GM19238 (cell line): ENCODE data around the gene C10orf62.

Experiments used
- DNase-seq: peaks from one replicate; pipeline ENCODE4 v3.0.0; 2011; ENCODE audit warnings: low spot score; ENCODE audit not compliant: insufficient read length

C10orf62 gene

DNA sequence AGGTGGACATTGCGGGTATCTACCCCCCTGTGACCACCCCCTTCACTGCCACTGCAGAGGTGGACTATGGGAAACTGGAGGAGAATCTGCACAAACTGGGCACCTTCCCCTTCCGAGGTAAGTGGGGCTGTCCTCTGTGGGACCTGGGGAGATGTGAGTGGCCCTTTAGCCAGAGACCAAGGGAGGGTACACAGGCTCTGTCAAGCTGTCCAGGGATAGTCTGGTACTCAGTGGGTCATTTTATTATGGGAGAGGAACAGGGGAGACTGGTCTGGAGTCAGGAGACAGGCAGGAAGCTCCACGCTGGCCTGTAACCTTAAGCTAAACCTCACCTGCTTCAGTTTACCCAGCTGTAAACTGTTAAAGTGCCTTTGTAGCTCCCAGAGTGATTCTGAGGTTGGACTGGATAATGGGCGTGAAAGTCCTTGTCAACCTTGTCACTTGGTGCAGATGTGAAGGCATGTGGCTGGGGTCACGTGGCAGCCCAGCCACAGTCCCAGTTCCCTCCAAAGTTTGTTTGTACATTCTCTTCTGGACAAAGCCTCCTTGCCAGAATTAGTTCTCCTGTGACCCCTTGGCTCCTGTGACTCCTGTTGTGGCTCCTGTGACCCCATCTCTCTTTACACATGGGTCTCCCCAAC is 4.6 kb upstream of the C10orf62 start:
- DNase-seq = no peak

DNA sequence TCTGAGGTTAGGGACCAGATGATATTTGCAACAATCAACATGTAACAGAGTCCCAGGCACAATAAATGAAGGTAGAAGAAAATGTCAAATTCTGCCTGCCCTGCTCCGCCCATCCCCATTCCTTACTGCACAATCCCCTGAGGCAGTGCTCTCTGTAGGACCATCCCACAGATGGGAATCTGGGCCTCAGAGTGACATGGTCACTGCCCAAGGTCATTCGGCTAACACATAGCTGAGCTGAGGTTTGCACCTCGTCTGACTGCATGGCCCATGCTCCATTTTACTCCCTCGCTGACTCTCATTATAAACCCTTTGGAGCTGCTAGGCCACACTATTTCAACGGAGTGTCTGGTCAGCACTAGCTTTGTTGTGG is 4.1 kb upstream of the C10orf62 start:
- no peak for DNase-seq

DNA sequence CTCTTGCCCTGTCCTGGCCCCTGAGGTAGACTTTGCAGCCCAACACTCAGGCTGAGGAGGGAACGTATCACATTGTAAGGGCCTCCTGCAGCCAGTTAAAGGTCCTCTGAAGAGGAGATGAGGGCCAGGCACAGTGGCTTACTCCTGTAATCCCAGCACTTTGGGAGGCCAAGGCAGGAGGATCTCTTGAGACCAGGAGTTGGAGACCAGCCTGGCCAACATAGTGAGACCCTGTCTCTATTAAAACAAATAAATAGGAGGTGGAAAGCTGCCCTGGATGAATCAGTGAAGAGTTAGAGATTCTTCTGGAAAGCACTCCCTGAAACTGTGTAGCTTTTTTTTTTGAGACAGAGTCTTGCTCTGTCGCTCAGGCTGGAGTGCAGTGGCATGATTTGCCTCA is 2.3 kb upstream of the C10orf62 start:
- no peak for DNase-seq

DNA sequence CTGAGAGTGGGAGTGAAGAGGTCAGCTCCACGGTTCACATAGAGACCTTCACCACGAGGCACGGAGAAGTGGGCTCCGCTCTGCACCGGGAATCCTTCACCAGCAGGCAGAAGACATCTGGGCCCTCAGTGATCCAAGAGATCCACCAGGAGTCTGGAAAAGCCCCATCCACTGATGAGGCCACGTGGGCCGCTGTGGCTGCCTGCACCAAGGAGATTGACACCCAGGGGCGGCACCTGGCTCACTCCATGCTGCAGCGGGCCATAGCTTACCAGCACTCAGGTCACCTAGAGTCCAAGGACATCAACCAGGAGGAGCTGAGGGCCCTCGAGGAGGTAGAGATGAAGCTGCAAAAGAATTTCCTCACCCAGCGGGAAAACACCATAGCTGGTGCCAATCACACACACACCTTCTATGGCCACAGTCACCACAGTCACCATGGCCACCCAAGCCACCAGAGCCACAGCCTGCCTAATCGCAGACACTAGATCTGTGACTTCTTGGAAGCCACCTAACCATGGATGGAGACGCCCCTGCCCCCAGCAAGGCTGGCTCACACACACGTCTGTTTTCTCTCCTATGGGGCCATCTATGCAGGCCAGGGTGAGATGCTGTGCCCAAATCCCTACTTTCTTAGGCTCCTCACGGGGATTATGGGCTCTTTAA is 694 bp downstream of the C10orf62 start:
- DNase-seq = no peak

DNA sequence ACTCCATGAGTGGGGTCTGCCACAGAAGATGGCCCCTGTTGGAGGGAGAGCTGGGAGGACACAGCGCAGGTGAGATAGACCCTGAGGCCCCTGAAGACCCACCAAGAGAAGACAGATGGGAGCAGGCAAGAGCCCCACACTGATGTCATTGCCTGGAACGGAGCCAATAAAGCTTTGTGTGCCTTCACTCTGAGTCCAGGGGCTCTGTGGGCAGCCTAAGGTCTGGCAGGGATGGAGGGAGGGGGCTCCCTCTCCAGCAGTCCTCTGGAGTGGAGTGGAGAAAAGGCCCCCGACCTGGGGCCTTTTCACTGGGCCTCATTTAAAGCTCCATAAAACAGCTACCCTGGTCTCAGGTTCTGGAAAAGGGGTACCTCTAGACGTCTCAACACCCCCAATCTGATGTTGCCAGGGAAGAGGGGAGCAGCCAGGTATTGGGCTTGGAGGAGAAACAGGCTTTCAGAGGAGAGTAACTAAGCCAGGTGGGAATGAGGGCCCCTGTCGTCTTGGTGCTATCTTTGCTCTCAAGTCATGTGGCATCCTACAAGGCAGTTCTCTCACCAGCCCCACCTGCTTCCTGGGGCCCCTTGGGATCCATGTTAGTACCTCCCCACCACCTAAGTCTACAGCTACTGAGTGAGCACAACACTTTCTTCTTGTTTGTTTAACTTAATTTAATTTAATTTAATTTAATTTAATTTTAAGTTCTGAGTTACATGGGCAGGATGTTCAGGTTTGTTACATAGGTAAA is 1.4 kb downstream of the C10orf62 start:
- DNase-seq = no peak

DNA sequence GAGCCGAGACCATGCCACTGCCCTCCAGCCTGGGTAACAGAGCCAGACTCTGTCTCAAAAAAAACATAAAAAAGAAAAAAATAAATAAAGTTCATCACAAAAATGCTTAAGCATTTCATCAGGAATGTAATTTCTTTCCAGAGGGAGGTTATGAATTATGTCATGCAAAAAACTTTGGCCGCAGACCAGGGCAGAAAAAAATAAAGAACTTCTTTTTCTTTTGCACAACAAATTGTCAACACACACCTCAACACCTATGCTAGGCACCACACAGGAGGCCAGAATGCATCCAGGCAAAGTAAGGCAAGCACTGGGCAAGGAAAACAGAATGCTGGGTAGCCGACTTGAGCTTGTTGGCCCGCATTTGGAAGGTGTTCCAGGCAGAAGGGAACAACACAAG is 3.9 kb downstream of the C10orf62 start:
- no peak for DNase-seq

DNA sequence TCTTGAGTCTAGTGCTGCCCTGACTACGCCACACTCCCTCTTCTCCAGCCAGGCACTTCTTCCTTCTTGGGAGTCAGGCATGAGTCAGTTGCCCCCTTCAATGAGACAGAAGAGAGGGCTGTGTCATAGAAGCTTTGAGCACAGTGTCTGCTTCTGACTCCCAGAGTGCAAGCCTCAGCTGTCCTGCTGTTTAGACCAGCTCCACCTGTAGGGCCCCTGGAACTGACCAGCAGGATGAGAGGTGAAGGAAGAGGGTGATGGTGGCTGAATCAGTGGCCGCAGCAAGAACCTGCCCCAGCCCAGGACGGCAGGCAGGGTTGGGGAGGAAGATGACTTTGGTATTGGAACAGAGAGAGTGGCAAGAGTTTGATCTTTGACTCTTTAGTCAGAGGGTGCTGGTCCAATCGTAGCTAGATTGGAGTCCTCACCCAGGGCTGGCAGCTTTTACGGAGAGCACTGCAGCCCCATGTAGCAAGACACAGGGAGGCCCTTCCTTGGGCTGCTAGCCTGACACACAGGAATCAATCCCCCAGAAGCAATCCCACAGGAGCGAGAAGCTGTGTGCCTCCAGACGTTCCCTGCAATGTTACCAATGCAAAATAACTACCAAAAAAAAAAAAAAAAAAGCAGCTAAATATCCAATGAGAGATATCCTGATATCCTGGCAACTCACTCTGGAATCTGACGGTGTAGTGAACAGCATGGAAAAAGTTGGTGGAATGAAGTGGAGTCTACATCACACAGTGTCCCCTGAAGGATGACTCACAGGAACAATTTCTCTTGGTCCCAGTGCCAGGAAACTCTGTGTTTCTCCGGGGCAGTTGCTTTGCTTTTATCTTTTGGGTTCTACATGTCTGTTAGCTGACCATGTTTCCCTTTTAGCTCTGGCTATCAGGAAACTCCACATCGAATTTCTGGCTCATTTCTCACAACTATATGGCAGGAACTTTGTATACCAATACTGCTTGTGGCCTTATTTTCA is 6.9 kb downstream of the C10orf62 start:
- no peak for DNase-seq

DNA sequence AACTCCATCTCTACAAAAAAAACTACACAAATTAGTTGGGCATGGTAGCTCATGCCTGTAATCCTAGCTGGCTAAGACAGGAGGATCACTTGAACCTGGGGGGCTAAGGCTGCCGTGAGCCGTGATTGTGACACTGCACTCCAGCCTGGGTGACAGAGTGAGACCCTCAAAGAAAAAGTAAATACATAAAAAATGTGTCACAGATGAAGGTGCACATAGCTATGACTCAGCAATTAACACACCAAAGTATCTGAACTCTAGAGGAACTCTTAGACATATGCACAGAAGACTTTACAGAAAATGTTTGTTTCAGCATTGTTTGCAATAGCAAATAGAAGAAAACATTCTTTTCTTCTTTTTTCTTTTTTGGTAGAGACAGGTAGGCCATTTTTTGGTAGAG is 8.3 kb downstream of the C10orf62 start:
- no peak for DNase-seq

DNA sequence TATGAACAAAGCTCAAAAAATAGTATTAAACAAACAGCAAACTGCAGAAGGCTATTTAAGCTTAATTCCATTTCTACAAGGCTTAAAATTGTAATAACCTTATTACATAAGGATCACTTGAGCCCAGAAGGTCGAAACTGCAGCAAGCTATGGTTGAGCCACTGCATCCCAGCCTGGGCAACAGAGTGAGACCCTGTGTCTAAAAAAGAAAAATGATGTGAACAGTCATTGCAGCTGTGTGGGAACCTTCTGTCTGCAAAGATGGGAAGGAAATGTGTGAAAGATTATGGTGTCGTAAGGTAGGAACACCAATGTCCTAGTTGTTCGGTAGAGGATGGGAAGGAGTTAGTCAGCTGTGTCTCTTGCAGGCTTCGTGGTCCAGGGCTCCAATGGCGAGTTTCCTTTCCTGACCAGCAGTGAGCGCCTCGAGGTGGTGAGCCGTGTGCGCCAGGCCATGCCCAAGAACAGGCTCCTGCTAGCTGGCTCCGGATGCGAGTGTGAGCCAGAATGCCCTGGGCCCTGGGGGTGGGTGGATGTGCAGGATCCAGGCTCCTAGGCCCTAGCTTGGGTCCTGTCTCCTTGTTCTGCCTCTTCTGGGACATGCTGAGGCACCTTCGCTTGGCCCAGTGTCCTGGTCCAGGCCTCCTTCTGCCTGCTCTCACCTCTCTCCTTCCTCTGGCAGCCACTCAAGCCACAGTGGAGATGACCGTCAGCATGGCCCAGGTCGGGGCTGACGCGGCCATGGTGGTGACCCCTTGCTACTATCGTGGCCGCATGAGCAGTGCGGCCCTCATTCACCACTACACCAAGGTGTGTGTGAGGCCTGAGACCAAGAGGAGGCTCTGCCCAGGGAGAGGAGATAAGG is 9.1 kb downstream of the C10orf62 start:
- no peak for DNase-seq

DNA sequence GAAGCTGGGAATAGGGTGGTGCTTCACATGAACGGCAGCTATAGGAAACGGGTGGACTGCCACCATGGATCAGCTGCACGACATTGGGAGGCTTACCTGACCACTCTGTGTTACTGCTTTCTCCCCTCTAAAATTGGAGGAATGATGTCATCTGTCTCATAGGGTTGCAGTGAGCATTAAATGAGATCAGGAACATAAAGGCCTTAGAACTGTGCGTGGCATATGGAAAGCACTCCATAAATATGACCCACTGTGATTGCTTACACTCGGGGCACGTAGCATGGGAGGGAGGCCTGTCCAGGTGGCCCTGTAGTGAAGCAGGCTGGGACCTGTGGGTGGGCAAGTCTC is 9.7 kb downstream of the C10orf62 start:
- no peak for DNase-seq

DNA sequence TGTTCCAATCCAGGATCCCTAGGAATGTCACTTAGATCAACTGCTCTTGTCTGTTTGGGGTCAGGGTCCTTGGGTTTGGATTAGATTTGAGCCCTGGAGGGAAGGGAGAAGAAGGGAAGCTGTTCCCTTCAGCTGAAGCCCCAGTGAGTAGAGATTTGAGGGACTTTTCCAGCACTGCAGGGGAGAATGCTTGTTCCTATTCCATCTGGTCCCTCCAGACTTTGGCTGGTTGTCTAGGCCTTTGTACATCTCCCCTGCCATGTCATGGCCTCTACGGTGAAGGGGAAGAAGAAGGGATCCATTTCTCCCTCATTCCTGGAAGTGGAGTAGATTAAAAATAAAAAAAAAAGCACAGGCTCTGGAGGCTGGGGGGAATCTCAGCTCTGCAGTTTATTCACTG is 11.1 kb downstream of the C10orf62 start:
- DNase-seq = no peak

DNA sequence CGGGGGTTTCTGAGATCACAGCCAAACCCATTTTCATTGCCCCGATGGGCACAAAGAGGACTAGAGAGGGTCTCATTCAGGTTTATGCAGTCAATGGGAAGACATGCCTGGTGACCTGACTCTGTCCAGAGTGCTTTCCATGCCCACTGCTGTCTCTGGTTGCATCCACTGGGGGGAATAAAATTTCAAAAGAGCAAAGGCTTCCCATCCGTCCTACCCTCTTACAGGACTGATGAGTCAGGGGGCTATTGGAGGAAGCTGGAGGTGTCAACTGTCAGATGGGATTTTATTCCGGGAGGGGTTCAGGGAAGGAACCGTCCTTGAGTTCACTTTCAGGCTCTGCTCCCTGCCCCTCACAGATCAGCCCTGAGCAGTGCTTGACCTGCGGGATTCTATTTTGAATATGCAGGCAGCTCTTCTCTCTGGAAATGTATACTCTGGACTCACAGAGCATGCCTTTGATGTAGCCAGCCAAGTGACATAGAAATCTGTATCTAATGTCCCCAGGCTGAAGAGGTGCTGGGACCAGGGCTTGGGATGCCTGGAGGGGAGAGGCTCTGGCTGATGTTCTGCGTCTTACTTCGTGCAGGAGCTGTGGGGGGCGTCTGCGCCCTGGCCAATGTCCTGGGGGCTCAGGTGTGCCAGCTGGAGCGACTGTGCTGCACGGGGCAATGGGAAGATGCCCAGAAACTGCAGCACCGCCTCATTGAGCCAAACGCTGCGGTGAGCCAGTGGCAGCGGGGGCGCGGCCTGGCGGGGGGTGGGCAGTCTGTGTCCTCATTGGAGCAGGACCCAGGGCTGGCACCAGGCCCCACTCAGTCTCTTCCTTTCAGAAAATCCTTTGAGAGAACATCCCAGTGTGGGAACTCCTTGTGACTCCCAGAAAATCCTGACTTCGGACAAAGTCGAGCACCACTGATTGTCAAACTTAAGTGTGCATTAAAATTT is 12.0 kb downstream of the C10orf62 start:
- no peak for DNase-seq

DNA sequence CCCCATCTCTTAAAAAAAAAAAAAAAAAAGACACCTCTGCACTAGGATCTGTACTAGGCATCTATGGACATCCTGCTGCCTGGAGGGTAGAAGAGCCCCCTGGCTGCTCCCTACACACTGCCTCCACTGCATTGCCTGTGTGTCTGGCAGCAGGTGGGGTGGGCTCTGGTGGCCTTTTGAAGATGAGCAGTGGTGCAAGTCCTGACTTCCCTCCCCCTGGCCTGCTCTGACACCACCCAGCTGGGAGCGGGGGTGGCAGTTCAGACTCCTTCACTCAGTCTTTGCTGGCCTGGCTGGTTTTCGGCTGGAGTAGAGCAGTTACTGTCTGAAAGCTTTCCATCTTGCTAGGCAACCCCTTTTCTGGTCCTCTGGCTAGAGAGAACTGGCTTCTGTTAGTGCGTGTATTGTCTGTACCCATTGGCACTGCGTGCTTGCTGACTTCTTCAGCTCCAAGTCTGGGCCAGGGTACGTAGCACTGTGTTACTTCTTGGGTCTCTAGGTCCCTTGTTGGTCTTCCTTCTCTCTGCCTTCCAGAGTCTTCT is 17.6 kb downstream of the C10orf62 start:
- no peak for DNase-seq

DNA sequence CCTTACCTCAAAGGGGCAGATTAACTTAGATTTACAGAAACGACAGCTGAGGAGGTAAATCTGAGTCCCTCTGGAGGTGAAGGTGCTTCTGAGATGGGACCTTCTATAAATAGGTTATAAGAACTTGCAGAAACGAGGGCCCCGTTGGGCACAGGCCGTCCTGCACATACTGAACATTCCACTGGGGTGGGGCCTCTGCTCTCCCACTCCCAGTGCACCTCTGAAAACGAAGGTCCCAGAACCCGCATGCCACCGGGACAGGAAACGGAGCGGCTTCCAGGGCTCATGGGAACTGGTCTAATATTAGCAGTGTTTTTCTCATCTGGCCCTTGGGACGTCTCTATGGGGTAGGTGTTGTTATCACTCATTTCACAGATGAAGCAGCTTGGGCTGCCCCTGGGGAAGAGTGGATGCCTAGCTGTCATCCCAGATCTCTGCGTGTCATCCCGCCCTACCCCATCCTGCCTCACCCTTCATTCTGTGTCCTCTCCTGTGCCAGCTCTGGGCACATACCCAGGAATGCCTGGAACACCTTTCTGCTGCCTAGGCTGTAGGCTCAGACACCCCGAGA is 19.6 kb downstream of the C10orf62 start:
- DNase-seq = no peak

DNA sequence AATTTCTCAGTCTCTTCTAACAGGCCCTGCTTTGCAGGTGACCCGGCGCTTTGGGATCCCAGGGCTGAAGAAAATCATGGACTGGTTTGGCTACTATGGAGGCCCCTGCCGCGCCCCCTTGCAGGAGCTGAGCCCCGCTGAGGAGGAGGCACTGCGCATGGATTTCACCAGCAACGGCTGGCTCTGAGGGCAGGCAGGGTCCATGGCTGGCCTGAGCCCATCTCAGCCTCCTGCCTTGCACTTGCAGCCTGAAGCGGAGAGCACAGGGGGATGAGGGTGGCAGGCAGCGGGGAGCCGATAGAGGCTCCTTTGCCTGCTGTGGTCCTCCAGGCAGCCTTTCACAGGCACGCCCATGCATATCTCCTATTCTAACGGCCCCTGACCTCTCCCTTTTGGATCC is 22.0 kb downstream of the C10orf62 start:
- no peak for DNase-seq

DNA sequence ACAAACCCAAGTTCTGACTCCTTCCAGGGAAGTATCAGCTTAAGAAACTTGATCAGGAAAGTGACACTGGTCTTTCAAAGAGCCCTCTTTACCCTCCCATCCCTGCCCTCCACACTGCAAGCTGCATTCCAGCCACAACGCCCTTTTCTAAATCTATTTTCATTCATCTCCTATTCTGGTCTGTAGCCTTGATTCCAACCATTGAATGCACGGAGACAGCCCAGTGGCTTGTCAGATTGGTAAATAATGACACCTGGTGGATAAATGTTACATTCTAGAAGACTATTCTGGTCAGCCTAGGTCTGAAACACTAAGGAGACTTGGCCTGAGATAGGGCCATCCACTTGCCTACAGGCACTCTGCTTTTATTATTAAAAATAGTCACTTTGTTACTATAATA is 22.9 kb downstream of the C10orf62 start:
- no peak for DNase-seq

DNA sequence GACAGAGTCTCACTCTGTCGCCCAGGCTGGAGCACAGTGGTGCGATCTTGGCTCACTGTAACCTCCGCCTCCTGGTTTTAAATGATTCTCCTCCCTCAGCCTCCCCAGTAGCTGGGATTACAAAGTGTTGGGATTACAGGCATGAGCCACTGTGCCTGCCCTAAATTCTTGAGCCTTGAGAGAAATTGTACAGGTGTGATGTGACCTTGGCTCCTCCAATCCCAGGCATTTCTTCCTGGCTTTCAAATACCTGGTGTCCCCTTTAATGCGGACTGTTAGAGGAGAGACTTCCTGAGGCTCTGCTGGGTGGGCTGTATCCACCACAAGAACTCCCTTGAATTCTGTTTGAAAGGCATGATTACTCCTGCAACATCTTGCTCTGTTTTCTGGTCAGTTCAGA is 28.8 kb downstream of the C10orf62 start:
- DNase-seq = no peak

DNA sequence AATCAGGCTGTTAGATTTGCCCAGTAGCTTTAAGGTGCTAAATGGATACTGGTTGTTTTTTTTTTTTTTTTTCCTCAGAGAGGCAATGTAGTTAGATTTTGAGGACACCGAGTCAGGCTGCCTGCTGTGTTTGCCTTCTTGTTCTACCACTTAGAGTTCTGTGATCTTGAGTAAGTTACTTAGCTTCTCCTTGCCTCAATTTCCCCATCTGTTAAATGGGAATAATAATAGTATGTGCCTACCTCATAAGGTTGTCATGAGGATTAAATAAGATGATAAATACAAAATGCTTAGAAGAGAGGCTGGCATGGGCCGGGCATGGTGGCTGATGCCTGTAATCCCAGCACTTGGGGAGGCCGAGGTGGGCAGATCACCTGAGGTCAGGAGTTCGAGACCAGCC is 29.2 kb downstream of the C10orf62 start:
- no peak for DNase-seq

DNA sequence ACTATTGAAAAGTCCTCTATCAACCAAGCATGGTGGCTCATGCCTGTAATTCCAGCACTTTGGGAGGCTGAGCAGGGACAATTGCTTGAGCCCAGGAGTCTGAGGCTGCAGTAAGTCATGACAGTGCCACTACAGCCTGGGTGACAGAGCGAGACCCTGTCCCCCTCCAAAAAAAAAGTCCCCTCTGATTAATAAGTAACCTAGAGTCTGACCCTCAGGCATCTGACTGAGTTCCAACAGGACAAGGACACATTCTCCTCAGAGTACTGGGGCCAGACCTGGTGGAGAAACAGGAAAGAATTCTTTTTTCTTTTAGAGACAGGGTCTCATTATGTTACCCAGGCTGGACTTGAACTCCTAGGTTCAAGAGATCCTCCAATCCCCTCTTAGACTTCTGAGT is 33.8 kb downstream of the C10orf62 start:
- no peak for DNase-seq
